Activated CD4-positive, alpha-beta memory T cell treated with anti-CD3 and anti-CD28 coated beads, Interleukin-2, amount 10 ng/mL, durations not matched to agents 7 days and 5 days (primary cell): ENCODE data around the gene LCN6. TPM values are rescaled to one million over a fixed set of nuclear protein-coding genes. Genes with fewer than 3 reads are reported as not detected.

Experiments used
- CTCF ChIA-PET: fragments of 350-600 bp; sonication (Branson Sonifier 250); formaldehyde crosslinking; loops from one replicate; lab custom pipeline; 2021; ENCODE audit warnings: antibody characterized with exemption, inconsistent platforms; lab: Charles Lee
- POLR2A ChIA-PET: fragments of 350-600 bp; sonication (Branson Sonifier 250); formaldehyde crosslinking; loops from one replicate; lab custom pipeline; 2021; ENCODE audit warnings: antibody characterized with exemption; lab: Charles Lee
- DNase-seq: peaks from one replicate; pipeline ENCODE4 v3.0.0-alpha.2; 2020
- H3K27ac Mint-ChIP-seq: one replicate; pipeline ENCODE4 v1.8.0; 2021; ENCODE audit warnings: mild to moderate bottlenecking, mixed read lengths
- H3K27me3 Mint-ChIP-seq: one replicate; pipeline ENCODE4 v1.8.0; 2021; ENCODE audit warnings: mixed read lengths
- H3K36me3 Mint-ChIP-seq: one replicate; pipeline ENCODE4 v1.8.0; 2021; ENCODE audit warnings: low read depth, mixed read lengths
- H3K4me1 Mint-ChIP-seq: one replicate; pipeline ENCODE4 v1.8.0; 2021; ENCODE audit warnings: mixed read lengths
- H3K4me3 Mint-ChIP-seq: one replicate; pipeline ENCODE4 v1.8.0; 2021; ENCODE audit warnings: mild to moderate bottlenecking, mixed read lengths
- H3K9me3 Mint-ChIP-seq: one replicate; pipeline ENCODE4 v1.8.0; 2021; ENCODE audit warnings: mixed read lengths
- total RNA-seq, 2 experiments: library from RNA; stranded (reverse); gene quantifications; one replicate each; pipeline ENCODE4 v1.2.3, GENCODE V29; 2021

LCN6 gene
- total RNA-seq, 2 experiments from 2014 or later = 0.40 TPM; not detected in 1

GRCh38 chr9:136694163-136694871 lies 54.0 kb downstream of the LCN6 start:
- H3K36me3 Mint-ChIP-seq = no peaks in the 10 kb centered on the region
- ChIA-PET POLR2A (interaction anchor here (0.9 kb wide), 1 partner anchor 27 kb away, joined by 3 read pairs; no protein-coding TSS in a partner anchor), CTCF (interaction anchor here (1.2 kb wide), 1 partner anchor 209 kb away, joined by 4 read pairs; no protein-coding TSS in a partner anchor)
- peaks cover 18% of the 10 kb centered on the region for H3K27me3 Mint-ChIP-seq
- no peak overlapping the region for H3K4me3 Mint-ChIP-seq
- H3K27ac Mint-ChIP-seq = no peak overlapping the region
- DNase-seq = peak; percentile 37
- no peaks in the 10 kb centered on the region for H3K4me1 Mint-ChIP-seq
- H3K9me3 Mint-ChIP-seq = no peaks in the 10 kb centered on the region

Other genes starting within 250 kb of the LCN6 start
- gene NOTCH1, start 202.5 kb downstream of the LCN6 start, total RNA-seq = 10 to 100 TPM; 58.8 to 59.8 TPM
- under 1 TPM; 0.28 to 0.30 TPM for gene EGFL7, start 85.6 kb downstream of the LCN6 start, total RNA-seq
- 10 to 100 TPM; 17.2 to 18.8 TPM for gene AGPAT2, start 61.1 kb downstream of the LCN6 start, total RNA-seq
- gene DIPK1B, start 36.0 kb downstream of the LCN6 start, total RNA-seq = under 1 TPM; 0.15 to 0.18 TPM
- gene LCN10, start 5.6 kb downstream of the LCN6 start, total RNA-seq = not detected
- gene LCN8, start 9.7 kb upstream of the LCN6 start, total RNA-seq = not detected
- not detected for gene LCN15, start 16.0 kb upstream of the LCN6 start, total RNA-seq
- gene TMEM141, start 42.8 kb upstream of the LCN6 start, total RNA-seq = 10 to 100 TPM; 39.6 to 42.9 TPM
- gene CCDC183, start 47.8 kb upstream of the LCN6 start, total RNA-seq = 1 to 10 TPM in 1 of 2 experiments, under 1 TPM in 1; 0.96 to 1.4 TPM
- gene RABL6, start 59.4 kb upstream of the LCN6 start, total RNA-seq = 10 to 100 TPM; 96.0 to 96.2 TPM
- gene AJM1, start 94.0 kb upstream of the LCN6 start, total RNA-seq = 1 to 10 TPM; 8.7 TPM
- 10 to 100 TPM; 82.3 to 85.4 TPM for gene PHPT1, start 100.9 kb upstream of the LCN6 start, total RNA-seq
- gene MAMDC4, start 103.8 kb upstream of the LCN6 start, total RNA-seq = 10 to 100 TPM; 12.5 to 13.6 TPM
- 100 to 1,000 TPM; 301 to 316 TPM for gene EDF1, start 117.8 kb upstream of the LCN6 start, total RNA-seq
- 10 to 100 TPM; 43.6 to 45.7 TPM for gene TRAF2, start 138.0 kb upstream of the LCN6 start, total RNA-seq
- 100 to 1,000 TPM; 118 to 119 TPM for gene FBXW5, start 196.2 kb upstream of the LCN6 start, total RNA-seq
- 1 to 10 TPM; 1.5 to 3.2 TPM for gene C8G, start 196.7 kb upstream of the LCN6 start, total RNA-seq
- gene LCN12, start 203.7 kb upstream of the LCN6 start, total RNA-seq = 1 to 10 TPM; 2.5 to 2.9 TPM
- gene PTGDS, start 229.0 kb upstream of the LCN6 start, total RNA-seq = 10 to 100 TPM; 44.2 to 45.4 TPM
- gene LCNL1, start 234.5 kb upstream of the LCN6 start, total RNA-seq = 1 to 10 TPM in 1 of 2 experiments, under 1 TPM in 1; 0.98 to 1.0 TPM
- gene PAXX, start 243.9 kb upstream of the LCN6 start, total RNA-seq = 10 to 100 TPM; 64.4 to 68.5 TPM
- 1 to 10 TPM; 3.7 to 4.9 TPM for gene CLIC3, start 248.0 kb upstream of the LCN6 start, total RNA-seq